ENCODE data around the gene BPIFB3.

Gene BPIFB3

GRCh38 chr20:33076662-33077372 is 23.1 kb downstream of the BPIFB3 start:
- peak; percentile 48 for TF ChIP-seq CTCF (IDR thresholded peaks at IDR 0.05; ENCODE audit: poor library complexity, severe bottlenecking)
- DNase-seq (ENCODE audit: low spot score) (no peak), ATAC-seq (ENCODE audit: low read depth) (peak; percentile 52)
- H3K4me3 ChIP-seq (ENCODE audit: severe bottlenecking): no peak overlapping the region
- no peaks in the 10 kb centered on the region for H3K4me1 ChIP-seq (ENCODE audit: insufficient read depth, poor library complexity, severe bottlenecking)
- H3K9me3 ChIP-seq (ENCODE audit: severe bottlenecking): no peaks in the 10 kb centered on the region
- no peak overlapping the region for H3K27ac ChIP-seq (ENCODE audit: poor library complexity, severe bottlenecking)
- H3K27me3 ChIP-seq (ENCODE audit: insufficient read depth, poor library complexity, severe bottlenecking): no peaks in the 10 kb centered on the region
- no peaks in the 10 kb centered on the region for H3K36me3 ChIP-seq (ENCODE audit: low read depth)

GRCh38 chr20:33079259-33079658 is 25.6 kb downstream of the BPIFB3 start, which contains the start of gene BPIFB4:
Gene BPIFB4 (plus strand): TSS chr20:33079643. CDS start chr20:33081527, 1,884 bp downstream.
- Histone ChIP-seq H3K36me3 (ENCODE audit: low read depth) (no peaks in the 10 kb centered on the region), H3K9me3 (ENCODE audit: severe bottlenecking) (no peaks in the 10 kb centered on the region), H3K4me3 (ENCODE audit: severe bottlenecking) (no peak within 1 kb of the TSS), H3K27ac (ENCODE audit: poor library complexity, severe bottlenecking) (no peak within 1 kb of the TSS), H3K27me3 (ENCODE audit: insufficient read depth, poor library complexity, severe bottlenecking) (no peaks in the 10 kb centered on the region), H3K4me1 (ENCODE audit: insufficient read depth, poor library complexity, severe bottlenecking) (no peaks in the 10 kb centered on the region)
- no peak for TF ChIP-seq CTCF (IDR thresholded peaks at IDR 0.05; ENCODE audit: poor library complexity, severe bottlenecking)
- no peak for DNase-seq (ENCODE audit: low spot score)
- no peak for ATAC-seq (ENCODE audit: low read depth)

GRCh38 chr20:33081411-33082154 is 27.9 kb downstream of the BPIFB3 start:
- Histone ChIP-seq H3K4me3 (ENCODE audit: severe bottlenecking) (no peak overlapping the region), H3K27me3 (ENCODE audit: insufficient read depth, poor library complexity, severe bottlenecking) (no peaks in the 10 kb centered on the region), H3K9me3 (ENCODE audit: severe bottlenecking) (no peaks in the 10 kb centered on the region), H3K36me3 (ENCODE audit: low read depth) (no peaks in the 10 kb centered on the region), H3K27ac (ENCODE audit: poor library complexity, severe bottlenecking) (no peak overlapping the region), H3K4me1 (ENCODE audit: insufficient read depth, poor library complexity, severe bottlenecking) (no peaks in the 10 kb centered on the region)
- no peak for DNase-seq (ENCODE audit: low spot score)
- no peak for TF ChIP-seq CTCF (IDR thresholded peaks at IDR 0.05; ENCODE audit: poor library complexity, severe bottlenecking)
- ATAC-seq (ENCODE audit: low read depth): no peak

- no peak for DNase-seq (ENCODE audit: low spot score)
- H3K27ac ChIP-seq (ENCODE audit: poor library complexity, severe bottlenecking): no peak overlapping the region
- H3K36me3 ChIP-seq (ENCODE audit: low read depth): no peaks in the 10 kb centered on the region
- H3K9me3 ChIP-seq (ENCODE audit: severe bottlenecking): no peaks in the 10 kb centered on the region
- no peak for ATAC-seq (ENCODE audit: low read depth)
- no peak for TF ChIP-seq CTCF (IDR thresholded peaks at IDR 0.05; ENCODE audit: poor library complexity, severe bottlenecking)
- no peaks in the 10 kb centered on the region for H3K4me1 ChIP-seq (ENCODE audit: insufficient read depth, poor library complexity, severe bottlenecking)
- H3K4me3 ChIP-seq (ENCODE audit: severe bottlenecking): no peak overlapping the region
- H3K27me3 ChIP-seq (ENCODE audit: insufficient read depth, poor library complexity, severe bottlenecking): no peaks in the 10 kb centered on the region
These were observed 28.8 kb downstream of the BPIFB3 start for GRCh38 chr20:33082546-33082945.
